ENCODE measurements around the gene PLEKHG4B.

The PLEKHG4B gene

DNA sequence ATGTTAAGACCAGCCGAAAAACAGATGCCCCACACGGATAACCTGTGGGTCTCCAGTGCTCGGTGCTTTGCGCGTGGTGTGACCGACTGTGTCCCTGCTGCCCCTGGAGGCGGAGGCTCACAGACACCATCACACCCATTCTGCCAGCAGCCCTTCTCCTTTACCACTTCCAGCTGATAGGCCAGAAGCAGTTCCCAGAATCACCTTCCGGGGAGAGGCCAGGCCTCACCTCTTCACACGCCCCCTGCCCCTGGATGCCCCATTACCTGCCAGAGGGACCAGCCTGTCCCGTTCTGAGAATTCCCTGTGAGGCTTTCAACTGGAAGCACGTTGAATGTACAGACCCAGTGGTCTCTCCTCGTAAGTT, 77.7 kb downstream of the PLEKHG4B start:
- Histone ChIP-seq H3K9me3 (ENCODE audit: insufficient read depth, low read length, severe bottlenecking) (no peaks in the 10 kb centered on the region), H2AFZ (ENCODE audit: low read depth, low read length) (no peak overlapping the region), H3K36me3 (ENCODE audit: insufficient read depth, low read length) (no peaks in the 10 kb centered on the region), H3K27me3 (ENCODE audit: insufficient read depth, low read length, poor library complexity) (no peaks in the 10 kb centered on the region), H3K27ac (ENCODE audit: low read length) (no peak overlapping the region), H3K4me2 (ENCODE audit: insufficient read depth, low read length) (no peak overlapping the region), H3K4me3 (ENCODE audit: low read depth in 1 of 2, low read length in 2 of 2) (no peak overlapping the region), H4K20me1 (ENCODE audit: insufficient read depth, low read length) (0 out of 2 replicates have a peak, but pooled peaks cover 6% of the 10 kb centered on the region), H3K79me2 (ENCODE audit: insufficient read depth, low read length) (no peaks in the 10 kb centered on the region), H3K4me1 (ENCODE audit: insufficient read depth, low read length) (no peaks in the 10 kb centered on the region), H3K9ac (ENCODE audit: low read depth, low read length) (no peak overlapping the region)
- no peak for TF ChIP-seq EZH2 (IDR thresholded peaks at IDR 0.05; ENCODE audit: borderline replicate concordance, low read depth, low read length, severe bottlenecking)
- no peak for TF ChIP-seq CTCF (IDR thresholded peaks at IDR 0.05; ENCODE audit: borderline replicate concordance, extremely low read depth, low read length, poor library complexity, severe bottlenecking)
- ATAC-seq (ENCODE audit: insufficient read depth, low read depth) = no peak
- no peak for DNase-seq

- Histone ChIP-seq H3K36me3 (ENCODE audit: insufficient read depth, low read length) (no peaks in the 10 kb centered on the region), H3K9me3 (ENCODE audit: insufficient read depth, low read length, severe bottlenecking) (no peaks in the 10 kb centered on the region), H3K27ac (ENCODE audit: low read length) (no peak overlapping the region), H3K4me2 (ENCODE audit: insufficient read depth, low read length) (no peak overlapping the region), H3K27me3 (ENCODE audit: insufficient read depth, low read length, poor library complexity) (no peaks in the 10 kb centered on the region), H3K79me2 (ENCODE audit: insufficient read depth, low read length) (no peaks in the 10 kb centered on the region), H3K9ac (ENCODE audit: low read depth, low read length) (no peak overlapping the region), H3K4me1 (ENCODE audit: insufficient read depth, low read length) (no peaks in the 10 kb centered on the region), H2AFZ (ENCODE audit: low read depth, low read length) (no peak overlapping the region), H3K4me3 (ENCODE audit: low read depth in 1 of 2, low read length in 2 of 2) (no peak overlapping the region), H4K20me1 (ENCODE audit: insufficient read depth, low read length) (0 out of 2 replicates have a peak, but pooled peaks cover 6% of the 10 kb centered on the region)
- ATAC-seq (ENCODE audit: insufficient read depth, low read depth) = no peak
- TF ChIP-seq CTCF (IDR thresholded peaks at IDR 0.05; ENCODE audit: borderline replicate concordance, extremely low read depth, low read length, poor library complexity, severe bottlenecking) (no peak), EZH2 (IDR thresholded peaks at IDR 0.05; ENCODE audit: borderline replicate concordance, low read depth, low read length, severe bottlenecking) (no peak)
- no peak for DNase-seq
Observed at GRCh38 chr5:170971-171800, 79.2 kb downstream of the PLEKHG4B start.

GRCh38 chr5:171801-172331, 79.9 kb downstream of the PLEKHG4B start:
- Histone ChIP-seq H3K36me3 (ENCODE audit: insufficient read depth, low read length) (no peaks in the 10 kb centered on the region), H3K79me2 (ENCODE audit: insufficient read depth, low read length) (no peaks in the 10 kb centered on the region), H3K27ac (ENCODE audit: low read length) (no peak overlapping the region), H3K27me3 (ENCODE audit: insufficient read depth, low read length, poor library complexity) (no peaks in the 10 kb centered on the region), H3K9ac (ENCODE audit: low read depth, low read length) (no peak overlapping the region), H3K4me3 (ENCODE audit: low read depth in 1 of 2, low read length in 2 of 2) (no peak overlapping the region), H3K9me3 (ENCODE audit: insufficient read depth, low read length, severe bottlenecking) (no peaks in the 10 kb centered on the region), H3K4me2 (ENCODE audit: insufficient read depth, low read length) (no peak overlapping the region), H4K20me1 (ENCODE audit: insufficient read depth, low read length) (0 out of 2 replicates have a peak, but pooled peaks cover 6% of the 10 kb centered on the region), H2AFZ (ENCODE audit: low read depth, low read length) (no peak overlapping the region), H3K4me1 (ENCODE audit: insufficient read depth, low read length) (no peaks in the 10 kb centered on the region)
- DNase-seq (no peak), ATAC-seq (ENCODE audit: insufficient read depth, low read depth) (no peak)
- no peak for TF ChIP-seq EZH2 (IDR thresholded peaks at IDR 0.05; ENCODE audit: borderline replicate concordance, low read depth, low read length, severe bottlenecking)
- TF ChIP-seq CTCF (IDR thresholded peaks at IDR 0.05; ENCODE audit: borderline replicate concordance, extremely low read depth, low read length, poor library complexity, severe bottlenecking) = no peak
